Astrocyte (in vitro differentiated cells and primary cell): ENCODE results near the gene ZBTB16. TPM values are rescaled to one million over a fixed set of nuclear protein-coding genes. Genes with fewer than 3 reads are reported as not detected.

Experiments
- DNase-seq: peaks from one replicate; pipeline ENCODE4 v3.0.0-alpha.2; 2010; ENCODE audit warnings: low read depth
- FAIRE-seq: peaks from 2 replicates; lab custom pipeline; 2011; peaks lifted over from hg19 to GRCh38; lab: Jason Lieb, UNC
- H2AFZ ChIP-seq: 2 replicates; pipeline ENCODE4 v1.6.0; 2012; ENCODE audit warnings: low read depth, low read length, inconsistent platforms
- H3K27ac ChIP-seq: 2 replicates; pipeline ENCODE4 v1.5.1; 2011; ENCODE audit warnings: low read depth, low read length, inconsistent platforms
- H3K27me3 ChIP-seq: 2 replicates; pipeline ENCODE4 v1.6.0; 2011; ENCODE audit warnings: low read length, inconsistent platforms; ENCODE audit not compliant: insufficient read depth
- H3K36me3 ChIP-seq: 2 replicates; pipeline ENCODE4 v1.5.1; 2011; ENCODE audit warnings: low read length, inconsistent platforms; ENCODE audit not compliant: insufficient read depth
- H3K4me1 ChIP-seq: 2 replicates; pipeline ENCODE4 v1.5.1; 2011; ENCODE audit warnings: low read length, inconsistent platforms; ENCODE audit not compliant: insufficient read depth
- H3K4me2 ChIP-seq: 2 replicates; pipeline ENCODE4 v1.6.0; 2012; ENCODE audit warnings: low read length, inconsistent platforms
- H3K4me3 ChIP-seq: 2 replicates; pipeline ENCODE4 v1.5.1; 2011; ENCODE audit warnings: low read depth, mild to moderate bottlenecking, low read length, inconsistent platforms; ENCODE audit not compliant: insufficient read depth
- H3K79me2 ChIP-seq: 2 replicates; pipeline ENCODE4 v1.6.0; 2012; ENCODE audit warnings: mild to moderate bottlenecking, low read length, inconsistent platforms; ENCODE audit not compliant: insufficient read depth
- H3K9ac ChIP-seq: 2 replicates; pipeline ENCODE4 v1.6.0; 2012; ENCODE audit warnings: mild to moderate bottlenecking, low read length, inconsistent platforms
- H3K9me3 ChIP-seq: 2 replicates; pipeline ENCODE4 v1.5.1; 2012; ENCODE audit warnings: low read depth, mild to moderate bottlenecking, low read length, inconsistent platforms; ENCODE audit not compliant: insufficient read depth
- H4K20me1 ChIP-seq: 2 replicates; pipeline ENCODE4 v1.6.0; 2012; ENCODE audit warnings: low read length, inconsistent platforms; ENCODE audit not compliant: insufficient read depth
- H3K27ac Mint-ChIP-seq: one replicate; pipeline ENCODE4 v1.8.0; 2021; ENCODE audit warnings: mild to moderate bottlenecking, mixed read lengths; ENCODE audit not compliant: unreplicated experiment
- H3K27me3 Mint-ChIP-seq: one replicate; pipeline ENCODE4 v1.8.0; 2021; ENCODE audit warnings: low read depth, mixed read lengths; ENCODE audit not compliant: unreplicated experiment
- H3K36me3 Mint-ChIP-seq: one replicate; pipeline ENCODE4 v1.8.0; 2021; ENCODE audit warnings: low read depth, mixed read lengths; ENCODE audit not compliant: unreplicated experiment
- H3K4me1 Mint-ChIP-seq: one replicate; pipeline ENCODE4 v1.8.0; 2021; ENCODE audit warnings: low read depth, mixed read lengths; ENCODE audit not compliant: unreplicated experiment
- H3K4me3 Mint-ChIP-seq: one replicate; pipeline ENCODE4 v1.8.0; 2021; ENCODE audit warnings: mild to moderate bottlenecking, moderate library complexity, mixed read lengths; ENCODE audit not compliant: unreplicated experiment
- H3K9me3 Mint-ChIP-seq: one replicate; pipeline ENCODE4 v1.8.0; 2021; ENCODE audit warnings: mild to moderate bottlenecking, mixed read lengths; ENCODE audit not compliant: unreplicated experiment
- EZH2 ChIP-seq: IDR thresholded peaks from 2 replicates; pipeline ENCODE4 v1.6.1; 2012; ENCODE audit warnings: mild to moderate bottlenecking, low read length, inconsistent platforms; ENCODE audit not compliant: insufficient read depth
- total RNA-seq: library from RNA; stranded (reverse); gene quantifications from 2 replicates; pipeline ENCODE4 v1.2.1, GENCODE V29; 2021
- TF ChIP-seq, protein P1 (sequence below): IDR thresholded peaks from 2 replicates; pipeline ENCODE4 v1.5.1; 2011; ENCODE audit warnings: low read depth, mild to moderate bottlenecking, inconsistent platforms, low read length, moderate library complexity; ENCODE audit not compliant: insufficient read depth

Gene ZBTB16
- total RNA-seq, 1 donor from 2014 or later = 0.50 TPM

DNA sequence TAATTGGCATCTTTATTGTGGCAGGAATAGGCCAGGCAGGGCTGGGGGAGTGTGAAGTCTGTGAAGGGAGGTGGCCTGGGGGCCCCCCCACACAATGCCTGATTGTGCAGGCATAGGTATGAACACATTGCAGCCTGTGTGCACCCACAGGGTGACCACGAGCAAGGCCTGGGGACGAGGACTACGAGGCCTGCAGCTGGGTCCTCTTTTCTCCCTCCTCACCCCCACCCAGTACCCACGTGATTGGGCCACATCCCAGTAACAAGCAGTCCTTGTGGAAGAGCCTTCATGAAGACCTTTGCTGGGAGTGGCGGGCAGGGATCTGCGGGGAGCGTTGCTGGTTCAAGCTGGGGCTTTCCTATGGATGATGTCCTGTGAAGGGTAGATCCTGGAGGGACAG is 29.3 kb downstream of the ZBTB16 start:
- Mint-ChIP-seq H3K27ac (no peak overlapping the region), H3K27me3 (peaks cover 21% of the 10 kb centered on the region), H3K36me3 (no peaks in the 10 kb centered on the region), H3K4me1 (peaks cover 16% of the 10 kb centered on the region), H3K4me3 (no peak overlapping the region), H3K9me3 (peaks cover 3% of the 10 kb centered on the region)
- H3K36me3 ChIP-seq = no peaks in the 10 kb centered on the region
- H2AFZ ChIP-seq = no peak overlapping the region
- H3K4me1 ChIP-seq = no peaks in the 10 kb centered on the region
- H3K4me3 ChIP-seq = no peak overlapping the region
- no peak overlapping the region for H3K9ac ChIP-seq
- no peaks in the 10 kb centered on the region for H3K79me2 ChIP-seq
- no peak for FAIRE-seq
- no peaks in the 10 kb centered on the region for H4K20me1 ChIP-seq
- TF ChIP-seq, protein P1, sequence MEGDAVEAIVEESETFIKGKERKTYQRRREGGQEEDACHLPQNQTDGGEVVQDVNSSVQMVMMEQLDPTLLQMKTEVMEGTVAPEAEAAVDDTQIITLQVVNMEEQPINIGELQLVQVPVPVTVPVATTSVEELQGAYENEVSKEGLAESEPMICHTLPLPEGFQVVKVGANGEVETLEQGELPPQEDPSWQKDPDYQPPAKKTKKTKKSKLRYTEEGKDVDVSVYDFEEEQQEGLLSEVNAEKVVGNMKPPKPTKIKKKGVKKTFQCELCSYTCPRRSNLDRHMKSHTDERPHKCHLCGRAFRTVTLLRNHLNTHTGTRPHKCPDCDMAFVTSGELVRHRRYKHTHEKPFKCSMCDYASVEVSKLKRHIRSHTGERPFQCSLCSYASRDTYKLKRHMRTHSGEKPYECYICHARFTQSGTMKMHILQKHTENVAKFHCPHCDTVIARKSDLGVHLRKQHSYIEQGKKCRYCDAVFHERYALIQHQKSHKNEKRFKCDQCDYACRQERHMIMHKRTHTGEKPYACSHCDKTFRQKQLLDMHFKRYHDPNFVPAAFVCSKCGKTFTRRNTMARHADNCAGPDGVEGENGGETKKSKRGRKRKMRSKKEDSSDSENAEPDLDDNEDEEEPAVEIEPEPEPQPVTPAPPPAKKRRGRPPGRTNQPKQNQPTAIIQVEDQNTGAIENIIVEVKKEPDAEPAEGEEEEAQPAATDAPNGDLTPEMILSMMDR = no peak
- no peak for TF ChIP-seq EZH2
- peaks cover 24% of the 10 kb centered on the region for H3K27me3 ChIP-seq
- H3K4me2 ChIP-seq = no peak overlapping the region
- no peaks in the 10 kb centered on the region for H3K9me3 ChIP-seq
- no peak overlapping the region for H3K27ac ChIP-seq
- DNase-seq = no peak

DNA sequence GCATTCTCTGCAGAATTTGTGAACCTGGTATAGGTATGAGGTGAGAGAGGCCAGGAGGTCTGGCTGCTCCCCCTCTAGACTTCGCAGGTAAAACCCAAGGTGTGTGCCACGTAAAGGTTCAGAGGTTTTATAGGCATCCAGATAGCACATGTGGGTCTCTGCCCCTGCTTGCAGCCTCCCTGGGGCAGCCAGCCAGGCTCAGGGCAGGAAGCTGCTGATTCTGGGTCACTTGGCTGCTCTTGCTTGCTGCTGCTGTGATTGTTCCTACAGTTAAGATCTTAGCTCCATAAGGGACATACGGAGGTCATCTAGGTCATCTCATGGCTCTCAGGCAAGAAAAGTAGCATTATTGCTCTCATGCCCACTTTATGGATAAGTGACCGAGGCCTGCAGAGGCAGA is 30.2 kb downstream of the ZBTB16 start:
- no peak for DNase-seq
- no peak for TF ChIP-seq EZH2
- TF ChIP-seq, protein P1 = no peak
- Histone ChIP-seq H3K4me3 (no peak overlapping the region), H3K9me3 (no peaks in the 10 kb centered on the region), H3K4me2 (no peak overlapping the region), H3K27me3 (peaks cover 17% of the 10 kb centered on the region), H3K27ac (no peak overlapping the region), H3K9ac (no peak overlapping the region), H4K20me1 (no peaks in the 10 kb centered on the region), H3K36me3 (no peaks in the 10 kb centered on the region), H3K79me2 (no peaks in the 10 kb centered on the region), H3K4me1 (no peaks in the 10 kb centered on the region), H2AFZ (no peak overlapping the region)
- Mint-ChIP-seq H3K27me3 (peaks cover 16% of the 10 kb centered on the region), H3K9me3 (peaks cover 3% of the 10 kb centered on the region), H3K36me3 (no peaks in the 10 kb centered on the region), H3K4me1 (peaks cover 16% of the 10 kb centered on the region), H3K27ac (no peak overlapping the region), H3K4me3 (no peak overlapping the region)
- no peak for FAIRE-seq

DNA sequence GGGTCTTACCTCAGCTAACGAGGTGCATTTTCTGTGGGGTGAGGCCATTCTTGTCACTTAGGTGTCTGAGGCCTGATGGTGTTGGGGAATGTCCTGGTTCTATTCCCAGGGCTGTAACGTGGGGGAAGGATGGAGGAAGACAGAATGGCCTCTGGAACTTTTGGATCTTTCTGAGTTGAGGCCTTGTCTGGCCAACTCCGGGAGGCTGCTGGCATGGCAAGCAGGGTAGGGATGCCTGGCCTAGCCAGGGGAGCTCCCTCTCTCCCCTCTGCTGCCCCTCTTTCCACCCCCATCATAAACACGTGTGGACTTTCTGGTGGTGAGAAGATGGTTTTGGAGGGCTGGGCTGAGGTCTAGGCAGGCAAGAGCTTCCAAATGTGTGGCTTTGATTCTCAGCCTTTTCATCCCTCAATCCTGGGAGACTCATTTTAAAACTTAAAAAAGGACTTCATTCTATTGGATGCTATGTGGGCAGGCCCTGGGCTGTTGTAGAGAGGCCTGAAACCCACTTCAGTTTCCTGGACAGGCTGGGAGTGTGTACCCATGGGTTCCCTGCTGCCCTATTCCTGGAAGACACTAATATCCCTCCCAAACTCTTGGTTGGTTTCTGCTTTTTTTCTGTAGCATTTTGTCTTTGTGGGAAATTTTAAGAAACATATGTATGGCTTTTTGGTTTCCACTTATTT is 30.9 kb downstream of the ZBTB16 start:
- FAIRE-seq = no peak
- Histone ChIP-seq H3K9me3 (no peaks in the 10 kb centered on the region), H3K27ac (no peak overlapping the region), H3K9ac (no peak overlapping the region), H3K27me3 (peaks cover 14% of the 10 kb centered on the region), H4K20me1 (no peaks in the 10 kb centered on the region), H3K36me3 (no peaks in the 10 kb centered on the region), H3K4me3 (no peak overlapping the region), H2AFZ (no peak overlapping the region), H3K4me2 (no peak overlapping the region), H3K79me2 (no peaks in the 10 kb centered on the region), H3K4me1 (no peaks in the 10 kb centered on the region)
- Mint-ChIP-seq H3K4me3 (no peak overlapping the region), H3K27ac (no peak overlapping the region), H3K9me3 (peaks cover 3% of the 10 kb centered on the region), H3K4me1 (peaks cover 16% of the 10 kb centered on the region), H3K27me3 (peaks cover 13% of the 10 kb centered on the region), H3K36me3 (no peaks in the 10 kb centered on the region)
- no peak for TF ChIP-seq EZH2
- TF ChIP-seq, protein P1 = no peak
- no peak for DNase-seq
